Measurements from ENCODE around the gene NADSYN1.

Gene NADSYN1

GRCh38 chr11:71482746-71483364, 29.9 kb downstream of the NADSYN1 start:
- DNase-seq: no peak
- in situ Hi-C loops (cut with HindIII; ENCODE audit: low pct_ligation_motif_present, low pct_unique_long_range_greater_than_20kb, low sequenced_read_pairs): no loop called here

- in situ Hi-C loops (cut with HindIII; ENCODE audit: low pct_ligation_motif_present, low pct_unique_long_range_greater_than_20kb, low sequenced_read_pairs): no loop called here
- no peak for DNase-seq
Observed at GRCh38 chr11:71483692-71484091, 30.7 kb downstream of the NADSYN1 start.

GRCh38 chr11:71484248-71485062, 31.5 kb downstream of the NADSYN1 start:
- DNase-seq: no peak
- in situ Hi-C loops (cut with HindIII; ENCODE audit: low pct_ligation_motif_present, low pct_unique_long_range_greater_than_20kb, low sequenced_read_pairs): no loop called here

- in situ Hi-C loops (cut with HindIII; ENCODE audit: low pct_ligation_motif_present, low pct_unique_long_range_greater_than_20kb, low sequenced_read_pairs): no loop called here
- no peak for DNase-seq
Observed at GRCh38 chr11:71485063-71485399, 32.0 kb downstream of the NADSYN1 start.

- DNase-seq: no peak
Observed at GRCh38 chr11:71485466-71485865, 32.5 kb downstream of the NADSYN1 start.

GRCh38 chr11:71486320-71486719, 33.3 kb downstream of the NADSYN1 start:
- no peak for DNase-seq
- in situ Hi-C loops (cut with HindIII; ENCODE audit: low pct_ligation_motif_present, low pct_unique_long_range_greater_than_20kb, low sequenced_read_pairs): no loop called here

More at GRCh38 chr11:71485466-71485865, 32.5 kb downstream of the NADSYN1 start:
- in situ Hi-C loops (cut with HindIII; ENCODE audit: low pct_ligation_motif_present, low pct_unique_long_range_greater_than_20kb, low sequenced_read_pairs): no loop called here

GRCh38 chr11:71488681-71489270, 35.8 kb downstream of the NADSYN1 start:
- DNase-seq: no peak

GRCh38 chr11:71489311-71490043, 36.5 kb downstream of the NADSYN1 start:
- peak; percentile 59 for DNase-seq
- in situ Hi-C loops (cut with HindIII; ENCODE audit: low pct_ligation_motif_present, low pct_unique_long_range_greater_than_20kb, low sequenced_read_pairs): no loop called here

More at GRCh38 chr11:71488681-71489270, 35.8 kb downstream of the NADSYN1 start:
- in situ Hi-C loops (cut with HindIII; ENCODE audit: low pct_ligation_motif_present, low pct_unique_long_range_greater_than_20kb, low sequenced_read_pairs): no loop called here

GRCh38 chr11:71490044-71490730, 37.2 kb downstream of the NADSYN1 start:
- DNase-seq: no peak
- in situ Hi-C loops (cut with HindIII; ENCODE audit: low pct_ligation_motif_present, low pct_unique_long_range_greater_than_20kb, low sequenced_read_pairs): no loop called here

GRCh38 chr11:71490731-71491390, 37.9 kb downstream of the NADSYN1 start:
- in situ Hi-C loops (cut with HindIII; ENCODE audit: low pct_ligation_motif_present, low pct_unique_long_range_greater_than_20kb, low sequenced_read_pairs): no loop called here
- no peak for DNase-seq

GRCh38 chr11:71491531-71491930, 38.5 kb downstream of the NADSYN1 start:
- in situ Hi-C loops (cut with HindIII; ENCODE audit: low pct_ligation_motif_present, low pct_unique_long_range_greater_than_20kb, low sequenced_read_pairs): no loop called here

GRCh38 chr11:71491940-71492339, 38.9 kb downstream of the NADSYN1 start:
- in situ Hi-C loops (cut with HindIII; ENCODE audit: low pct_ligation_motif_present, low pct_unique_long_range_greater_than_20kb, low sequenced_read_pairs): no loop called here
- DNase-seq: no peak

More at GRCh38 chr11:71491531-71491930, 38.5 kb downstream of the NADSYN1 start:
- no peak for DNase-seq

- DNase-seq: no peak
- in situ Hi-C loops (cut with HindIII; ENCODE audit: low pct_ligation_motif_present, low pct_unique_long_range_greater_than_20kb, low sequenced_read_pairs): no loop called here
Observed at GRCh38 chr11:71495286-71496230, 42.6 kb downstream of the NADSYN1 start.

GRCh38 chr11:71496421-71496820, 43.4 kb downstream of the NADSYN1 start:
- no peak for DNase-seq
- in situ Hi-C loops (cut with HindIII; ENCODE audit: low pct_ligation_motif_present, low pct_unique_long_range_greater_than_20kb, low sequenced_read_pairs): no loop called here

GRCh38 chr11:71498091-71498490, 45.1 kb downstream of the NADSYN1 start:
- in situ Hi-C loops (cut with HindIII; ENCODE audit: low pct_ligation_motif_present, low pct_unique_long_range_greater_than_20kb, low sequenced_read_pairs): no loop called here
- no peak for DNase-seq

- DNase-seq: no peak
- in situ Hi-C loops (cut with HindIII; ENCODE audit: low pct_ligation_motif_present, low pct_unique_long_range_greater_than_20kb, low sequenced_read_pairs): no loop called here
Observed at GRCh38 chr11:71499125-71499524, 46.1 kb downstream of the NADSYN1 start.

GRCh38 chr11:71499546-71499945, 46.5 kb downstream of the NADSYN1 start:
- no peak for DNase-seq
- in situ Hi-C loops (cut with HindIII; ENCODE audit: low pct_ligation_motif_present, low pct_unique_long_range_greater_than_20kb, low sequenced_read_pairs): no loop called here
